ENCODE measurements around the gene OR2K2.

DNA sequence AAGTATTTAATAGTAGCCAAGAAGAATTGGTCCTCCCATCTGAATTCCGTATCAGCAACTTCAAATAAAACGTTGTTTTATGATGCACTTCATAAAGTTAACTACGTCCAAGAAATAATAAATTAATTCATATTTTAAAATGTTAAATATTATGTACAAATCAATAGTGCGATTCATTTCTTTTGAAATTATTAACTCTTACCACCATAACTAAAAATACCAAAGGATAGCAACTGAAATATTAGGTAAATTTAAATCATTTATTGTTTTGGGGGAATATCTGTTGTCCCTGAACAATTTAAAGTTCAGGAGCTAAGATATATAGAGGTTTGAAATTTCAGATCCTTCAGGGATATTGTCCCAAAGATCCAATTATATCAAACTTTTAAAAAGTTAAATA is at the start of gene OR2K2:
- TF ChIP-seq, protein P1, sequence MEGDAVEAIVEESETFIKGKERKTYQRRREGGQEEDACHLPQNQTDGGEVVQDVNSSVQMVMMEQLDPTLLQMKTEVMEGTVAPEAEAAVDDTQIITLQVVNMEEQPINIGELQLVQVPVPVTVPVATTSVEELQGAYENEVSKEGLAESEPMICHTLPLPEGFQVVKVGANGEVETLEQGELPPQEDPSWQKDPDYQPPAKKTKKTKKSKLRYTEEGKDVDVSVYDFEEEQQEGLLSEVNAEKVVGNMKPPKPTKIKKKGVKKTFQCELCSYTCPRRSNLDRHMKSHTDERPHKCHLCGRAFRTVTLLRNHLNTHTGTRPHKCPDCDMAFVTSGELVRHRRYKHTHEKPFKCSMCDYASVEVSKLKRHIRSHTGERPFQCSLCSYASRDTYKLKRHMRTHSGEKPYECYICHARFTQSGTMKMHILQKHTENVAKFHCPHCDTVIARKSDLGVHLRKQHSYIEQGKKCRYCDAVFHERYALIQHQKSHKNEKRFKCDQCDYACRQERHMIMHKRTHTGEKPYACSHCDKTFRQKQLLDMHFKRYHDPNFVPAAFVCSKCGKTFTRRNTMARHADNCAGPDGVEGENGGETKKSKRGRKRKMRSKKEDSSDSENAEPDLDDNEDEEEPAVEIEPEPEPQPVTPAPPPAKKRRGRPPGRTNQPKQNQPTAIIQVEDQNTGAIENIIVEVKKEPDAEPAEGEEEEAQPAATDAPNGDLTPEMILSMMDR (IDR thresholded peaks at IDR 0.05), result no peak
- TF ChIP-seq POLR2A (IDR thresholded peaks at IDR 0.05), result no peak

All from testis (tissue), 2 donors.